K562 (cell line): ENCODE results near the gene FLAD1. TPM values are rescaled to one million over a fixed set of nuclear protein-coding genes. Genes with fewer than 3 reads are reported as not detected.

ENCODE experiments used
- AFF4 ChIP-seq: sonication (generic); formaldehyde crosslinking; IDR thresholded peaks from 2 replicates; pipeline ENCODE4 v1.8.0; 2023; ENCODE audit warnings: mild to moderate bottlenecking, missing genetic modification reagents
- BRD4 ChIP-seq: fragments of 200-600 bp; sonication (generic); IDR thresholded peaks from 2 replicates; pipeline ENCODE4 v1.6.1; 2017; ENCODE audit warnings: inconsistent platforms
- CREB3 ChIP-seq: fragments of 450-650 bp; conservative IDR thresholded peaks from 2 replicates; pipeline ENCODE4 v1.6.1; 2016; ENCODE audit warnings: missing genetic modification characterization, low read depth, mild to moderate bottlenecking, missing compliant biosample characterization, moderate library complexity
- GMEB1 ChIP-seq: fragments of 250-450 bp; sonication (Bioruptor Pico); IDR thresholded peaks from 2 replicates; pipeline ENCODE4 v1.4.0; 2020; ENCODE audit warnings: mild to moderate bottlenecking
- HNRNPL ChIP-seq: fragments of 200-400 bp; formaldehyde crosslinking; IDR thresholded peaks from 2 replicates; pipeline ENCODE4 v1.6.1; 2017; ENCODE audit warnings: low read depth, mild to moderate bottlenecking, low read length
- MEIS2 ChIP-seq: fragments of 450-650 bp; IDR thresholded peaks from 2 replicates; pipeline ENCODE4 v1.6.1; 2014; ENCODE audit warnings: mild to moderate bottlenecking; ENCODE audit not compliant: partially characterized antibody
- MTF1 ChIP-seq: fragments of 250-450 bp; sonication (Bioruptor Pico); IDR thresholded peaks from 2 replicates; pipeline ENCODE4 v1.9.0; 2021; ENCODE audit warnings: moderate library complexity, mild to moderate bottlenecking, inconsistent platforms, borderline replicate concordance
- NCOR1 ChIP-seq: fragments of 450-650 bp; IDR thresholded peaks from 2 replicates; pipeline ENCODE4 v1.6.1; 2016; ENCODE audit warnings: mild to moderate bottlenecking, moderate library complexity
- NFXL1 ChIP-seq: fragments of 450-650 bp; formaldehyde crosslinking; IDR thresholded peaks from 2 replicates; pipeline ENCODE4 v1.4.0; 2021; ENCODE audit warnings: mild to moderate bottlenecking
- OTX1 ChIP-seq: fragments of 450-650 bp; formaldehyde crosslinking; IDR thresholded peaks from 2 replicates; pipeline ENCODE4 v1.4.0; 2022; ENCODE audit warnings: mild to moderate bottlenecking
- PTBP1 ChIP-seq: fragments of 200-400 bp; formaldehyde crosslinking; IDR thresholded peaks from 2 replicates; pipeline ENCODE4 v1.6.1; 2017; ENCODE audit warnings: low read depth, low read length
- SMAD2 ChIP-seq: fragments of 150-350 bp; IDR thresholded peaks from 2 replicates; pipeline ENCODE4 v1.6.1; 2014; ENCODE audit warnings: low read depth, mild to moderate bottlenecking, low read length
- TAF7 ChIP-seq: fragments of 450-650 bp; IDR thresholded peaks from 2 replicates; pipeline ENCODE4 v1.6.1; 2016; ENCODE audit warnings: missing genetic modification characterization, missing compliant biosample characterization
- TARDBP ChIP-seq: fragments of 450-650 bp; IDR thresholded peaks from 2 replicates; pipeline ENCODE4 v1.6.1; 2016
- USF2 ChIP-seq: sonication (generic); formaldehyde crosslinking; IDR thresholded peaks from 2 replicates; pipeline ENCODE4 v1.5.0; 2020; ENCODE audit warnings: missing genetic modification reagents
- ZKSCAN8 ChIP-seq: fragments of 200-800 bp; sonication (Bioruptor generic); IDR thresholded peaks from 2 replicates; pipeline ENCODE4 v1.6.1; 2016; ENCODE audit warnings: missing genetic modification characterization, missing compliant biosample characterization
- ZNF143 ChIP-seq: sonication (generic); formaldehyde crosslinking; IDR thresholded peaks from 2 replicates; pipeline ENCODE4 v1.9.0; 2022; ENCODE audit warnings: mild to moderate bottlenecking, missing genetic modification reagents
- ZNF274 ChIP-seq: IDR thresholded peaks from 2 replicates; pipeline ENCODE4 v1.6.1; 2011; ENCODE audit warnings: low read depth, mild to moderate bottlenecking, low read length, moderate library complexity, borderline replicate concordance
- ZNF395 ChIP-seq: fragments of 200-800 bp; sonication (Bioruptor generic); IDR thresholded peaks from 2 replicates; pipeline ENCODE4 v1.6.1; 2017; ENCODE audit warnings: missing genetic modification characterization, missing compliant biosample characterization
- ZNF436 ChIP-seq: fragments of 250-450, 450-650 bp; sonication (Bioruptor Pico); formaldehyde crosslinking; IDR thresholded peaks from 2 replicates; pipeline ENCODE4 v1.7.0; 2020; ENCODE audit warnings: mild to moderate bottlenecking
- ZNF695 ChIP-seq: fragments of 450-650 bp; formaldehyde crosslinking; IDR thresholded peaks from 2 replicates; pipeline ENCODE4 v1.4.0; 2020; ENCODE audit warnings: mild to moderate bottlenecking, moderate library complexity
- polyA plus RNA-seq, 8 experiments: library from polyadenylated mRNA; depleted of rRNA in 4 of 8; stranded (reverse) in 5 of 8; unstranded in 3 of 8; fragments of >200 nt; fragmentation: Nextera tagmentation in 2 of 8; fragmentation: Illumina TruSeq in 1 of 8; extraction: Ambion mirVana in 2 of 8; extraction: Trizol in 1 of 8; gene quantifications; 2 replicates each; pipeline versions ENCODE4 v1.2.1 to v1.2.3, GENCODE V29; 2011 to 2014; ENCODE audit warnings: inconsistent platforms in 1 of 8, missing spikeins in 1 of 8
- total RNA-seq, 7 experiments: library from RNA; depleted of rRNA in 6 of 7; stranded (reverse); fragments of >200 nt in 6 of 7; fragmentation: Illumina TruSeq in 2 of 7; extraction: Trizol in 2 of 7; gene quantifications; 2 replicates each; pipeline versions ENCODE4 v1.2.1 to v1.2.3, GENCODE V29; 2011 to 2021; ENCODE audit warnings: low replicate concordance in 1 of 7

Gene FLAD1
- total and polyA plus RNA-seq, 9 of the 15 experiments (the other 6 are each of a cell fraction or from before 2014, with no cell fraction given), result 24.9 to 85.8 (median 67.0) TPM

GRCh38 chr1:155004352-155005075 lies 21.4 kb downstream of the FLAD1 start (continued):
- no peak for TF ChIP-seq USF2 (CRISPR knock-in tag)
- no peak for TF ChIP-seq HNRNPL
- TF ChIP-seq TAF7, result no peak
- no peak for TF ChIP-seq MTF1
- TF ChIP-seq GMEB1 (CRISPR knock-in tag), result no peak
- no peak for TF ChIP-seq PTBP1
- TF ChIP-seq ZNF436 (CRISPR knock-in tag), result no peak
- no peak for TF ChIP-seq ZKSCAN8
- no peak for TF ChIP-seq ZNF143 (CRISPR knock-in tag)
- TF ChIP-seq ZNF695 (CRISPR knock-in tag), result no peak
- TF ChIP-seq SMAD2, result no peak
- 0 out of 2 replicates have a peak, but pooled peaks have one; percentile 25 for TF ChIP-seq OTX1 (CRISPR knock-in tag)
- no peak for TF ChIP-seq NFXL1
- no peak for TF ChIP-seq ZNF274
- no peak for TF ChIP-seq BRD4
- no peak for TF ChIP-seq MEIS2
- 0 out of 2 replicates have a peak, but pooled peaks have one; percentile 34 for TF ChIP-seq TARDBP
- TF ChIP-seq ZNF395, result 0 out of 2 replicates have a peak, but pooled peaks have one; percentile 10
- no peak for TF ChIP-seq AFF4 (CRISPR knock-in tag)
- no peak for TF ChIP-seq NCOR1
- TF ChIP-seq CREB3, result no peak
